GM18511 (cell line): ENCODE results near the gene THADA.
"Not testable (repeated sequence)": the region's sequence is repeated elsewhere in the genome, so short reads cannot be mapped to it uniquely, and the experiment has no call there.

ENCODE experiments used
- ATAC-seq: cut with Tn5 transposase; IDR thresholded peaks from one replicate; pipeline ENCODE4 v1.9.1; 2021; ENCODE audit warnings: mild to moderate bottlenecking, moderate library complexity; ENCODE audit not compliant: unreplicated experiment

The THADA gene

DNA sequence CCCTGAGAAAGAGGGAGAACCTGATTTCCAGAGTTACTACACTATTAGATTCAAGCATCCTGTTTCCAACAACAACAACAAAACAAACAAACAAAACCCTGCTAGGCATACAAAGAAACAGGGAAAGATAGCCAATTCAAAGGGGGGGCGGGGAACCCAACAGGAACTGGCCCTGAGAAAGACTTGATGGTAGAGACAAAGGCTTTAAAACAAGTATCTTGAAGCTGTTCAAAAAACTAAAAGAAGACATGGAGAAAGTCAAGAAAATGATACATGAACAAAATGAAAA lies 147.1 kb downstream of the THADA start:
- ATAC-seq: no peak

DNA sequence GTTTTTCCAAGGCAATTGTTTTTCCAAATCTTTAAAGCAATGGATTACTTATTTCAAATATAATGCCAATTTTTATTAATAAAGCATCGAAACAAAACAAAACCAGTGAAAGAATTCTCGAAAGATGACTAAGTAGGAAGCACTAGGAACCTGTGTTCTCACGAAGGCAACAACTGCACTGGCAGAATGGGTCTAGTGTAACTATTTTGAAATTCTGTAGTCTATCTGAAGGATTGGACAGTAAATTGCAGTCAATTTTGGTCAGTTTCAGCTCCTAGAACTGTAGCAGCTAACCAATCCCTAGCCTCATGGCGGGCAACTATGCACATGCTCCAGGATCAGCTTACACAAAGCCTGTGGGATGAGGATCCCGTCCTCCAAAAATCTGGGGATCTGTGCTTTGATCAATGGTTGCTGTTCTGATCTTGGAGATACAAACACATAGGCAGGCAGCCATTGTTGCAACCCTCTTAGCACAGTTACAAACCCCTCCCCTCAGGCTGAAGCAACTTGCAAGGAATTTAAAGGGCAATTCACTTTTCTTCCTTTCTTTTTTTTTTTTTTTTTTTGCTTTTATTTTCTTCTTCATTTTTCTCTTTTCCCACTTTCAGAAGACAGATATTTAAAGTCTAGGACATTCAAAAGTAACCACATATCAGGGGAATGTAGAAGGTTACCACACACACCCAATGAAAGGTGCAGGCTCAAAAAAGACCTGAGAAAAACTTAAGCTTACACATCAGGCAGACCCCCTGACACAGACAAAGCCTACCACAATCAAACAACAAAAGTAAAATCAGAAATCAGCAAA lies 147.6 kb downstream of the THADA start:
- ATAC-seq: no peak

DNA sequence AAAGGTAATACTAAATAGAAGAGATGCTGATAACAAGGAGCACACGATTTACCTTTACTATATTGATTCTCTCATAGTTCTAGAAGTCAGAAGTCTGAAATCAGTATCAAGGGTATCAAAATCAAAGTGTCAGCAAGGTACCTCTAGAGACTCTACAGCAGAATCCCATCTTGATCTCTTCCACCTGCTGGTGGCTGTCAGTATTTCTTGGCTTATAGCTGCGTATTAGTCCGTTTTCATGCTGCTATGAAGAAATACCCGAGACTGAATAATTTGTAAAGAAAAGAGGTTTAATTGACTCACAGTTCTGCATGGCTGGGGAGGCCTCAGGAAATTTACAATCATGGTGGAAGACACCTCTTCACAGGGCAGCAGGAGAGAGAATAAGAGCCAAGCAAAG lies 149.1 kb downstream of the THADA start:
- not testable (repeated sequence) for ATAC-seq

DNA sequence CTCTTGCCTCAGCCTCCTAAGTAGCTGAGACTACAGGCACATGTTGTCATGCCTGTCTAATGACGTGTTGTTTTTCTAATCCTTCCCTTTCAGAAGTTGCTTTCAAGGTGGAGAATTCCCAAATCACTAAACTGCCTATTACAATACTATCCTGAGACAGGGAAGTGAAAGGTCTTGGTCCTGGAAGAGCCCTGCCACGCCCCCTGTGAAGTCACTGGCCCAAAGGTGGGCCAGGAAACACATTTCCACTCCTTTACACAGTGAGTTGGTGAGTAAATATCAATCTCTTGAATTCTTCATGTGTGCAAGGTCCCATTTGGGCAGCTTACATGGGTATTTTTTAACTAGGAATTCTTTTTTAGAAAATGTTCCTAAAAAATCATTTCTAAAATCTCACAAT lies 150.1 kb downstream of the THADA start:
- no peak for ATAC-seq

DNA sequence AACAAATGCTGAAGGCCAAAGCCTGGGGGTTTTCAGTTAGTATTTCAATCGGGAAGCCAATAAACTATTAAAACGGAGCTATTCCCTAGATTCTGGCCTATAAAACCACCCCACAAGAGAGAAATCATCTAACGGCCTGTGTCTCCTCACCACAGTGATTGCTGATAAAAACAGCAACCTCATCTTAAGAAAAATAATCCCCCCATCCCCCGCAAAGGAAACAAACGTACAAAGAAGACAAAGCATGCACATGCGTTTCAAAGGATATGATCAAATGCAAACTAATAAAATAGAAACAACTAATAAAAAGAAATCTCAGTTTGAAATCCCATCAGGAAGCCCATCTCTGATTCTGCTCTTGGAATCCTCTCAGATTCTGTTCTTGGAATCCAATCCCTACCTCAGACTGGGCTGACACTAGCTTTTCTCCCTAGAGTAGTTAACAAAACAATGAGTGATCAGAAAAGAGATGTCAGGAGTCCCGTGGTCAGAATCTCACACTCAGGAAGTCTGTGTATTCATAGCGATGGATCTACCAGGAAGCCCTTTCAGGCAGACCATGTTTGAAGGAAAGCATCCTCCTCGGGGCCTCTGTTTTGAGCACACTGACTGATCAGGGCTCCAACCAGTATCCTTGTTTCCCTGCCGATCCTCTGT lies 150.7 kb downstream of the THADA start:
- no peak for ATAC-seq

DNA sequence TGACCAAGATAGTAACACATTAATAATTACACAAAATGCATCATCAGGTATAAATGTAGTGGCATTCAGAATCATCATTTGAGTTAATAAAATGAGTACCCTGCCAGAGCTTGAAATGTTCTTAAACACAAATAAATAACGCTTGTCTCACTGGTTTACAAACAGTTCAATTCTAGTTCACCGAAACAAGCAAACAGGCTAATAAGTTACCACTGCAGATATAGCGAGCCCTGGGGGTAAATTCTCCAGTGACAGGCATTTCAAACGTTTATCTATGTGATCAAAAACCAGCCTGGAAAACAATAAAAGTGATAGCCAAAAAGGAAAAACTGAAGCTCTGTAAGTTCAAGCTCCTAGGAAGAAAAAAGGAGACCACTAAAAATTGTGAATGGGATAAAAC lies 152.6 kb downstream of the THADA start:
- no peak for ATAC-seq

DNA sequence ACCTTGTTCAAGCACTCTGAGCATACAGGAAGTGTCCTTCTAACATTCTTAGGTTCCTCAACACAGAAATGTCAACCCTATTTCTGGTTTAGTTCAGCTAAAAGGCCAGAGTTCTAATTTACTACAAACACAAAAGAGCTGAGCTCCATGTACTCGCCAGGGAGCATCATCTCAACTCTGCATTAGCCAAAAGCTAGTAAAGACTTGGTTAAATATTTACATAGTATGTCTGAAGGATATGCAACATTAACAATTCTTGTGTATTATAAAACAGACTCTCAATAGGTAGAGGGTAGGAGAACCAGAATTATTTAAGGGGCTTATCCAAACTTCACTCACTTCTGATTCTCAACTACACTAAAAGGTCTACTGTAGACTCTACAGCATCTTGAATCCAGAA lies 154.6 kb downstream of the THADA start:
- no peak for ATAC-seq

DNA sequence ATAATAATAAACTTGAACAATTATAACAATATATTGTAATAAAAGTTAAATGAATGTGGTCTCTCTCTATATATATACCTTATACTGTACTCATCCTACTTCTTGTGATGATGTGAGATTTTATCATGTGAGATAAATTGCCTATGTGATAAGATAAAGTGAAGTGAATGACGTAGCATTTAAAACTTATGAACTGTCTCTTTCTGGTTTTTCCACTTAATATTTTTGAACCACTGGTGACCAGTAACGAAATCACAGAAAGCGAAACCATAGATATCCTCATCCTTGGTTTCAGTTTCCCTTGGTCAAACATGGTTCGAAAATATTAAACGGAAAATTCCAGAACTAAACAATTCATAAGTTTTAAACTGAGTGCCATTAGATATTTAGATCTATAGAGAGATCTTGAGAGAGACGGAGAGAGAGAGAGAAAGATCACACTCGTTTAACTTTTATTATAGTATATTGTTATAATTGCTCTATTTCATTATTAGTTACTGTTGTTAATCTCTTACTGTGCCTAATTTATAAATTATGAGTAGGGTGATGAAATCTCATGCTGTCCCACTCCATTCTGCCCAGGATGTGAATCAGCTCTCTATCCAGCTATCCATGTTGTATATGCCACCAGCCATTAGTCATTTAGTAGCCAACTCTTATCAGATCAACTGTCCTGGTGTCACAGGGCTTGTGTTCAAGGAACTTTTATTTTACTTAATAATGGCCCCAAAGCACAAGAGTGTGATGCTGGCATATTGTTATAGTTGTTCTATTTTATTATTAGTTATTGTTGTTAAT lies 156.8 kb downstream of the THADA start:
- ATAC-seq: no peak

DNA sequence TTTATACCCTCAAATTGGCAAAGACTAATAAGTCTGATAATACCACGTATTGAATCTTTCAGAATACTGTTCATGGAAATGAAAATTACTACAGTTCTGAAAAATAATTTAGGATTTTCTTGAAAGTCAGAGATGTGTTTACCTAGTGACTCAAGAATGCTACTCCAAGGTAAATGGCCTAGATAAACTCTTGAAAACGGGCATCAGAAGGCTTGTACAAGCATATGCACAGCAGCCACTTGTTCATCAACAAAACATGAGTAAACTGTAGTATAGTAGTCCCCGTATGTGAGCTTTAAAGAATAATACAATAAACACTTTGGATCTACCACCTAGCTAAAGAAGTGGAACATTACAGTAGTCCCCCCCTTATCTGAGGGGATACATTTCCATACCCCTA lies 157.5 kb downstream of the THADA start:
- ATAC-seq: no peak

DNA sequence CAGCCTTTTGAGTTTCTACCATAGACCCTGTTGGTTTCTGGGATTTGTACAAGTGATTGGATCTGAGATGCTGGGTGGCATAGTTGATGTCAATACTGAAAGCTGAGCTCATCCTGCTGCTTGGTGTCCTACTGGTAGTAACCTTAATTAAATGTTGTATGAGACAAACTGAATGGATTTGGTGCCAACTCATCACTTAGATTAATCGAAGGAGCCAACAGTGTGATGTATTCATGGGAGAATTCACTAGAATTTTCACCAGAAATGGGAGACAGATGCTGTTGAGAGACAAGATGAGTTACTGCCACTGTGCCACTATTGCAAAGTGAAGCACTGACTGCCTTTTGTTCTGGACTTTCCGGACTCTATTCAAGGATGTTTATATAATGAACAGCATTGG lies 158.5 kb downstream of the THADA start:
- no peak for ATAC-seq

DNA sequence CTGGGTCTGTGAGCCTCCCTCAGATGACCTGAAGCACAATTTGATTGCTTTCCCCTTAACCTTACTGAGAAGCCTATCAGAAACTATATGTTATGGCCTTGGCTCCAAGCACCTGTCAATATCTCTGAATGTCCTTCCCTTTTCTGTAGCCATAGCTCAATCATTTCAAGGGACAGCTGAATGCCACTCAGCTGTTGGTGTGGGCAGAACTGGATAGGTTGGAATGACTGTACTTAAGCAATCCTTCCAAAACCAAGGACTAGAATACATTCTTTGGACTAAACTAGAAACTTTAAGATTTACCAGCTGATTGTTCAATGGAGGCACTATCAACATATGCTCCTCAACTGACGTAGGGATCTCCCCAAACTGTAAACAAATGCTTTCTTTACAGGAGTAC lies 159.4 kb downstream of the THADA start:
- no peak for ATAC-seq

DNA sequence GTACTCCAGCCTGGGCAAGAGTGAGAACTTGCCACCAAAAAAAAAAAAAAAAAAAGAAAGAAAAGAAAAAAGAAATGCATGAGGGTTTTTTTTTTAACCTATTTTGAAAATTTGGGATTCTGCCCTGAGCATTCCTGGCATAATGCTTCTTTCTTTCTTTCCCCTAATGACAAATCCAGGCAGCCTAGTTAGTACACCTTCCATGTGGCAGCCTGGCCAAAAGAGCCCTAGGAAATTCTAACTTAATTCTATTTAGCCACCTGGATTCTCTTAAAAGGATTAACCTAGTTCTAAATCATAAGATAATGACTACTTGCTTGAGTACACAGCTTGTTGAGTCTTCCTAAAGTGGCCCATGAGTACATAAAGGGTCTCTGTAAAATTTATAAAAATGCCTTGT lies 160.1 kb downstream of the THADA start:
- ATAC-seq: no peak

DNA sequence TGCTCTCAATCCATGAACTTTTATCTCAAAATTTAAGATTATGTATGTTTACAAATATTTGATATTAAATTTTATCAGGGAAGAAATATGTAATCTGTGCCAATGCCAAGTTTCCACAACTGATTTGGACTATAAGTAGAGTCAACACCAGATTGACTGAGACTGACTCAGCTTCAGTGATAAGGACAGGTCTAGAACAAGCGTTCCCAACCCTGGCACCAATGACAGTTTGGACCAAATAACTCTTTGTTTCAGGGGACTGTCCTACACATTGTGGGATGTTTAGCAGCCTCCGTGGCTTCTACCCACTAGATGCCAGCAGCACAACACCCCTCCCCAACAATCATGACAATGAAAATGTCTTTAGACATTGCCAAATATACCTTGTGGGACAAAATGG lies 165.3 kb downstream of the THADA start:
- ATAC-seq: no peak

DNA sequence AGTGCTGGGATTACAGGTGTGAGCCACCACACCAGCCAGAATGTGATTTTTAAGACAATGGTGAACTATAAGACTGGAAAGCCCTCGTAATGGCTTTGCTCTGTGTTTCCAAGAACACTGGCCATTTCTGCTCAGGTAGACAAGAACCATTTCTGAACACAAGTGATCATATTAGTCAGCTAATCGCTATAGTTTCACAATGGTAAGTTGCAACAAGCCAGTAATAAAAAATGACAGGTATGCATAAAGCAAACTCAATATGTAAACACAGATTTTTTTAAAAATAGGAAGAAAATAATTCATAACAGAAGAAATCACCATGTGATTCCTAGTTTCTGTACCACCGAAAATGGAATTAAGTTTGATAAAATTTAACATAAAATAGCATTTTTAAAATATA lies 166.5 kb downstream of the THADA start:
- no peak for ATAC-seq

DNA sequence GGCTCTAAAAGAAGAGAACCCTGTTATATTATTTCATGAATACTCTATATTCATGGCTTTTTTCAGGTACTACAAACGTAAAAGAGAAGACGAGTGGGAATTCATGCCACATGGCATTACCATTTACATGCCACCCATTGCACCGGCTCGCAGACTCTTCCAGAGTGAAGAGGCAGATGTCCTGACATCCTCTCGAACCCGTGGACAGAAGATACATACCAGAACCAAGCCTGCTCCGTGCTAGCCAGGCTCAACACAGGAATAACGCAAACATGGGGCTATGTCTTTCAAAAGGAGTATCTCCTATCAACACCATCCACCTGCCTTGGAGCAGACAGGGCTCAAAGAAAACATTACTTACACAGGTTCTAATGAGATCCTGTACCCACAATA lies 168.8 kb downstream of the THADA start:
- ATAC-seq: no peak

DNA sequence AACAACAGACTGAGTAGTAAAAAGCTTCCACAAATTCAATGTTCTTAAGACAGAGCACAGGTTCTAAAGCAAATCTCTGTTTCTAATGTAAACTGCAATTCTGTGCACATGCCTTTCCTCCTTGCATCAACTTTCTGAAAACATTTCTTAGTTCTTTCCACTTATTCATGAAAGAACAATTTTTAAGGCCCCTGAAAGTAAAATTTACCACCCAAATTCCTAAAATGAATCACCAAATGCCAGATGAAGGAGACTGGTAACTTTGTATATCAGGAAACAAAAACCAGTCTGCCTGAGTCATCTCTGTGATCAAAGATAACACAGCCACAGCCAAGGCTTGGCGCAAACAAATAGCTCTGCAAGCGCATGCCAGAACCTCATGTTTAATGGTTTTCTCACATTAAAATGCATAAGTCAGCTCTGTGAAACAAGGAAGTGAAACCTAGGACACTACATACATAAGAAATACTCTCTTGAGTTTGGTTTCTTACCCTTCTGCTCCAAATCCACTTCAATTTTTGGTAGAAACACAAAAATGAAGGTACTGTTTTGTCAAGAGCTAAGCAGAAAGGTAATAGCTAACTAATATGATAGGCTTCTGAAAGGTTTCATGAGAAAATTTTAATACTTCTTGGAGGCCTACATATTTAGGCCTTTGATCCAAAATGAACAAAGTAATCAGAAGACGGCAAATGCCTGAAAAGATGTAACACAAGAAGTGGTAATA lies 169.4 kb downstream of the THADA start:
- peak; percentile 96 for ATAC-seq

DNA sequence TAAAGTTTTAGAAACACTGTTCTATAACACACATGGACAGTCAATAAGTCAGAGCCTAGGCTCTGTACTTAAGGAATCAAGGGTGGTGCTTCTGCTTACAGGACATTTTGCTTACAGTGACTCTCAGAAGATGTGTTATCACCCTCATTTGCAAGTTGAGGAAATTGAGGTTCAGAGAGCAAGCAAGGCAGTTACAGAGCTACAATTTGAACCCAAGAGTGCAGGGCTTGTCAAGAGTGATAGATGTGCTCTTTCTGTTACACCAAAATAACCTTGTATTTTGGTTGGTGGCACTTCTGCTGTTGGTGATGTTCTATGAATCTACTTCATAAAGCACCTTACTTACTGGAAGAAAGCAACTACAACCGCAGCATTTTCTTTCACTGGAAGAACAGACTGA lies 170.2 kb downstream of the THADA start:
- ATAC-seq: no peak

DNA sequence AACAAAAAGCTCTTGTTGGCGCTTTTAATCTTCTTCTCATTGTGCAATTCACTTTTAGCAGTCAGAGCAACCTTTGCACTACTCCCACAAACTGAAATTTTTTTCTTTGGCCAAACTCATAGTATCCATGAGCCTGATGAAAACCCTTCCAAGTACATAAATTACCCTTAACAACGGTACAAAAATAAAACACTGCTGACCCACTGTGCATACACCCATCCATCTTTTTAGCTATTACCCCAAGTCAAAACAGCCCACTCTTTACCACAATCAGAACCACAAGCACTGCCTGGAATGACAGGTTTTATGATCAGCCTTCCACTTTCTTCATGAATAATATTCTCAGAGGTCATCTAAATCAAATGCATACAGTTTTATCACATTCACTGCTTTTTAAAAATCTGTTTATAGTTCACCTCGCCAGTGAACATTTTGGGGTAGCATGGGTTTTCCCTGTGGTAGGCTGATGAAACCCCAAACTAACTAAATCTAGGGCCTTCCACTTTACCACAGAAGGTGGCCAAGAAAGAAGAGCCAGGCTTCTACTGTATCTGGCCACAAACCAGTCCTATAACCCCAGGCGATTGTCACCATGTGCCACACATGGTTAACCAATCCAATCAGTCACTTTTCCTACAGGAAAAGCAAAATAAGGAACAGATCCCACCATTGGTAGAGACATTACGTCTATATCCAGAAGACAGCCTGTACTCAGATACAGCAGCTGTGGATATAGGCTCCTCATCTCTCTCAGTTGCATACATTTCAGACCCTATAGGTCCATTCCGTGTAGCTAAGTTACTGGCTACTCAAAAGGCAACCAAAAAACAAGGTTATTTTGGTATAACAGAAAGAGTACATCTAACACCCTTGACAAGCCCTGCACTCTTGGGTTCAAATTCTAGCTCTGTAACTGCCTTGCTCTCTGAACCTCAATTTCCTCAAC lies 171.3 kb downstream of the THADA start:
- ATAC-seq: no peak

DNA sequence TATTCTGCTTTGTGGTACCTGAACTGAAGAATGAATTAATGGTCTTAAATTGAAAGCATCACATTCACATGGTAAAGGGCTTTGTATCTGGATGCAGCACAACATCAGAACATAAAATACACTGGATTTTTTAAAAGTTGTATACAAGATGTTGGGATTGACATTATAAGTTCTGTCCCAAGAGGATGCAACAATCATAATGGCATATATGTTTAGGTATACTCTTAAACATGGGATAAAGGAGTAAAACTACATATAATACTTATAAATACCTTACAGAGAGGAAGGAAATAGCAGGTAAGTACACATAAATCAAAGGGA lies 171.9 kb downstream of the THADA start:
- no peak for ATAC-seq

DNA sequence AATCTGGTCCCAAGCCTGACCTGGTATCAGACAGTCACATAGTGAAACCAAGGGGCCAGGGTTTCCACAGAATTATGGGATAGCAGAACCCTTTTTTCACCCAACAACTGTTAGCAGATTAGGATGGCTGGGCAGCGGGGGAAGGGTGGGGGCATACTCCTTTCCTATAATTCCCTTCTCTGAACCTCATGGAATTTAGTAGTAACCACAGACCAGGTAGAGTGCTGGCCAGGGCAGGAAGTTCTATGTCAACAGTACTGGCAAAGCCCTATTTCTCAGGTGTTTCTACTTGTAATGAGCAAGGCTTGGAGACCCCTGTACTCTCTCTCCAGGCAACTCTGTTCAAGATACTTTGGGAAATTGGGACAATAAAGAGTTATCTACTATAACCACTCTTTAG lies 174.6 kb downstream of the THADA start:
- ATAC-seq: no peak

DNA sequence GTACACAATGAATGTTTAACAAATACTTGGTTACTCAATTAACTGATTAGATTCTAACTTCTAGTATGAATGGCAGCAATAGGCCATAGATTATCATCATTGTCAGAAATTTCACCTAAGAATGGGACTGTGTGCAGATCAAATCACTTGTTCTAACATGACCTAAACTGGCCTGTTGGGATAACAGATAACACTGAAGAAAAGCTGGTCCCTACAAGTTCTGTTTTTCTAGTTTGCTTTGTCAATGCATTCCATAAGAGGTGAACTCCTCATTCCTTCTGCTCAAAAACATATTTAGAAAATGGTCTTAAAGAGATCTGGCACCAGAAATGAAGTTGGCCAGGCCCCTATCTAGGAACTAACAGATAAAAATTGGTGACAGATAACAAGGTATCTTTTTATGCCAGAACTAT lies 175.4 kb downstream of the THADA start:
- ATAC-seq: no peak
